Measurements from ENCODE around the gene CEBPB.
"Not testable (repeated sequence)": the region's sequence is repeated elsewhere in the genome, so short reads cannot be mapped to it uniquely, and the experiment has no call there.

Gene CEBPB

DNA sequence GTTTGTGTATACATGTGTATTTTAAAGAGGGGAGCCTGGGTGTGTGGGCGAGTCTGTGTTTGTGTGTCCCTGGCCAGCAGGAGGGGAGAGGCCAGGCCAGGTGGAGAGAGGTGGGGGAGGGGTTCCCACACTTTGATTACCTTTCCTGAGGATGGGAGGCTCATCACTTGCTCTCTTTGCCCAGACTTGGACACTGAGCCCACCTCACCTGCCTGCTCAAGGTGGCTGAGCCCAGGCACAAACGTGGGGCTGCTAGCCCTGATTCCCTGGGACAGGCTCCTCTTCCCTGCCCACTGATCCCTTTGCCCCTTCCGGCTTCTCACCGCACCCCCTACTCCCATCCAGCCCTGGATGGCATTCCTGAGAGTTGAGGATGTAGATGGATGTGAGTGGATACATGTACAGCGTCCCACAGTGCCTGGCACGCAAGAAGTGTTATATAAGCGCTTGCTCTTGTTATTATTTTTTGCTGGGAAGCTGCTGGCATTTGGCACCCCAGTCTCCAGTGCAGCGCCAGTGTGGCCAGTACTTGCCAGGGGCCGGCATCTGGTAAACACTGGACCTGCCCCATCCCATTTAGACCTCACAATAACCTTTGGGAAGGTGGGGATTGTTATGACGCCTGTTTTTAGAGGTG is 2.7 kb downstream of the CEBPB start:
- no peak for DNase-seq (ENCODE audit: low read depth)

- DNase-seq (ENCODE audit: low read depth), result no peak
These were observed 3.3 kb downstream of the CEBPB start for GRCh38 chr20:50193836-50194421.

GRCh38 chr20:50194422-50194830 is 3.8 kb downstream of the CEBPB start:
- DNase-seq (ENCODE audit: low read depth), result no peak

DNA sequence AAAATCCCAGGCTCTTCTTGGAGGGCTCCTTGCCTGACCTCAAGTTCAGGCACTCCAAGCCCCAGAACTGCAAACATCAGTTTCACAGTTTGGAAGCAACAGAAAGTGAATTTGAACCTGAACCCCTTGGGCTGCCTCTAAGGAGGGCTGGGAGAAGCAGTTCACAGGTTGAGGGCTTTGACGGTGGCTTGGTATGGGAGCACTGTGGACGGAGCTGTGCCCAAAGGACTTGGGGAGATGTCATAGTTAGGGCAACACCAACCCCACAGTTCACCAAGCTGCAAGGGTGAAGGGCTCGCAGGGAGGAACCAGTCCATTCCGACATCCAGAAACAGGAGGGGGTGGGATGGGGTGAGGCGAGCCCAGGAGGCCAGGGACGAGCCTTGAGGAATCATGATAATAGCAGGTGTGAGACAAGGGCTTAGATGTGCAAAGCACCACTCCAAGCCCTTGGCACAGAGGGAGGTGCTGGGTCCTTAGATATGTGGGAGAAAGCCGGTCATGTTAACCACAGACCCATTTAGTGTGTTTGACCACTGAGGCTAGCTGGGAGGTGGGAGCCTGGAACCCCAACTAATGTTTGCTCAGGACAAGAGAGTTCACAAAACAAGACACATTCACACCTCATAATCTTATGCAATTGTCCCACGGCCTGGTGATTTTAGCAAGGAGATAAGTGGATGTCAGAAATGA is 4.3 kb downstream of the CEBPB start:
- no peak for DNase-seq (ENCODE audit: low read depth)

GRCh38 chr20:50195524-50196120 is 5.0 kb downstream of the CEBPB start:
- DNase-seq (ENCODE audit: low read depth), result no peak

DNA sequence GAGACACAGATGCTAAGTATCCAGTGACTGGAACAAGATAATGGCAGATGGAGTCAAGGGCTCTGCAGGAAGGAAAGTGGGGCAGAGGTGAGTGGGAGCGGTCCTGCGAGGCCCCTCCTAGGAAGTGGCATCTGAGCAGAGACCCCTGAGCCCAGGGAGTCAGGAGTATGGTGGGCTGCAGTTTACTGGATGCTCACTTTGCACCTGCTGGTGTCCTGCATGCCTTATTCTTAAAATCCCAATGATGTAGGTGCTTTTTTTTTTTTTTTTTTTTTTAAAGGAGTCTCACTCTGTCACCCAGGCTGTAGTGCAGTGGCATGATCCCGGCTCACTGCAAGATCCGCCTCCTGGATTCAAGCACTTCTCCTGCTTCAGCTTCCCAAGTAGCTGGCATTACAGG is 5.6 kb downstream of the CEBPB start:
- DNase-seq (ENCODE audit: low read depth), result no peak

DNA sequence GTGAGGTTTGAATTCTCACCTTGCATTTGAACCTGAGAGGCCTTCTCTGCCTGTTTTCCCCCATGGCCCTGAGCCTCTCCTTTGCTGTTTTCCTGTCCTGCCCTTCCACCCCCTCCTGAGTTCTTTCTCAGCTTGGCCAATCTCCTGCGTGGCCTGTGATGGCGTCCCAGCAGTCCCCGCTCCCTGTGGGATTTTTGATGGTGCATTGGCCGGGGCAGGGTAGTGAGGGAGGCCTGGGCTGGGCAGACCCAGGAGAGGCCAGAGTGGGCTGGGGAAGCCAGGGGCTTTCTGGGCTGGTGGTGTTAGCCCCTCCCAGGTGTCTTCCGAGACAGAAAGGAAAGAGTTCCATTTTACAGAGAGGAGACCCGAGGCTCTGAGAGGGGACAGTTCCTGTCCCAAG is 6.3 kb downstream of the CEBPB start:
- DNase-seq (ENCODE audit: low read depth), result no peak

DNA sequence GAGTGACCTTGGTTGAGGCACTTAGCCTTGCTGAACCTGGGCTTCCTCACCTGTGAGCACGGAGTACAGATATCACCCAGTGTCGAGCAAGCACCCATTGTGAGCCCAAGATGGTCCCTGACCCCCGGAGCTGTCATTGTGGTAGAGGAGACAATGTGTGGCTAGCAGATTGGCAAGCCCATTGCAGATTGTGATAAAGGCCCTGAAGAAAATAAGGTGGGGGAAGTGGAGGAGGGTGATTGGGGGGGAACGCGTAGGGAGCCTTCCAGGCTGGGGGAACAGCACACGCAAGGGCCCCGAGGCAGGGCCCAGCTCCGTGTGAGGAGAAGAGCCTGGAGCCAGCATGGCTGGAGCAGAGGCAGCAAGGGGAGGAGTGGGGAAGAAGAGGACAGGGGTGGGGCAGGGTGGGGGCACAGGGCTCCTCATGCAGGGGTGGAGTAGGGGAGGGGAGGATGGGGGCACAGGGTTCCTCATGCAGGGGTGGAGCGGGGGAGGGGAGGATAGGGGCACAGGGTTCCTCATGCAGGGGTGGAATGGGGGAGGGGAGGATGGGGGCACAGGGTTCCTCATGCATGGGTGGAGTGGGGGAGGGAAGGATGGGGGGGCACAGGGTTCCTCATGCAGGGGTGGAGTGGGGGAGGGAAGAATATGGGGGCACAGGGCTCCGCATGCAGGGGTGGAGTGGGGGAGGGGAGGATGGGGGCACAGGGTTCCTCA is 7.0 kb downstream of the CEBPB start:
- DNase-seq (ENCODE audit: low read depth), result no peak

DNA sequence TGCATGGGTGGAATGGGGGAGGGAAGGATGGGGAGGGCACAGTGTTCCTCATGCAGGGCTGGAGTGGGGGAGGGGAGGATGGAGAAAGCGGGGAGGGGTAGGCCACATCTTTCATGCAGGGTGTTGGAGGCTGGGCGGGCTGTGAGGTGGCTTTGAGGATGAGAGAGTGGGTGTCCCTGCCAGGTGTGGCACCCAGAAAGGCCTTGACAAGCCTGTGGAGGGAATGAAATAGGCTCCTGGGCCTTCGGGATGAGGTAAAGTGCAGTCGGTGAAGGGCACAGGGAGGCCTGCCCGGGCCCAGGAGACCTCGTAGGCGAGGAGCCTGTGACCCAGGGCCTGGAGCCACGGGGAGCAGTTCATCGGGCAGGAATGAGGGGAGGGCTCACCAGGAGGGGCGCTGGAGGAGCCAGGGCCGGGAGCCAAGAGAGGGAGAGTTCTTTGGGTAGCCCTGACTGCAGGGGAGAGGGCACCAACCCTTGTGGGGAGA is 7.6 kb downstream of the CEBPB start:
- no peak for DNase-seq (ENCODE audit: low read depth)

GRCh38 chr20:50198716-50199115 is 8.1 kb downstream of the CEBPB start:
- DNase-seq (ENCODE audit: low read depth), result no peak

DNA sequence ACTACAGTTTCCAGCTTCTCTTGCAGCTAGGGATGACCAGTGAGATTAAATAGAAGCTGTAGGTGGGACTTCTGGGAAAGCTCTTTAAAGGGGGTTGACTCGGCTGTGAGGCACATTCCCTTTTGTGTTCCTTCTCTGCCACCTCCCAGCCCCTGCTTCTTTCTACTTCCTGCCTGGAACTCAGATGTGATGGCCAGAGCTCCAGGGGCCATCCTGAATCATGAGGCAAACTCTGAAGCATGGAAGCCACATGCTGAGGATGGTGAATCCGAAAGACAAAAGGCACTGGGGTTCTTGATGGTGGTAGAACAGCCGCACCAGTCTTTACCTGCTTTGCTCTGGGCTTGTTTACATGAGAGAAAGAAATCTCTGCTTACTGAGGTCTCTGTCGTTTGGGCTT is 9.1 kb downstream of the CEBPB start:
- no peak for DNase-seq (ENCODE audit: low read depth)

DNA sequence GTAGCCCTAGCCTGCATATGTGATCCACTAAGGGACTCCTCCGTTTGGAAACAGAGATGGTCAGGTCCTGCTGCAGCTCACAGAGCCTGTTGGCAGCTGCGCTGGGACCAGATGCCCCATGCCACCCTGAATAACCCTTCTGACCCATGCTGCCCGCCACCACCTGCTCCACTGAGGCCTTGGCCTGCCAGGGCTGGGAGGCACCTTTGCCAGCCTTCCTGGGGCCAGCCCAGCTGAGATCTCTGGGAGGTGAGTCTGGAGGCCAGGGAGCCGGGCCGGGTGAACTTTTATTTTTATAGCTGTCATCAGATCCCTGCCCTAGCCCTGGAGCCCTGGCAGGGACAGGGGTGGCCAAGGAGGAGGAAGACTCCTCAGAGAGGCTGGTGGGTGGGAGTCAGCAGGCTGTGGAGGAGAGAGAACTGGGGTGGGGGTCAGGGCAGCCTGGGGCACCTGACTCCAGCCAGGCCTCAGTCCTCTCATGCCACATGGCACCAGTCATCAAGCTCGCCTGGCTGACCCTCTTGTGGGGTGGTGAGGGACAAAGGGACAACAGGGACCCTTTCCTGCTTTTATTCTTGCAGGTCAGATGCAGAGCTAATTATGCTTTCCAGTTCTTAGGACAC is 10.0 kb downstream of the CEBPB start:
- DNase-seq (ENCODE audit: low read depth), result no peak

DNA sequence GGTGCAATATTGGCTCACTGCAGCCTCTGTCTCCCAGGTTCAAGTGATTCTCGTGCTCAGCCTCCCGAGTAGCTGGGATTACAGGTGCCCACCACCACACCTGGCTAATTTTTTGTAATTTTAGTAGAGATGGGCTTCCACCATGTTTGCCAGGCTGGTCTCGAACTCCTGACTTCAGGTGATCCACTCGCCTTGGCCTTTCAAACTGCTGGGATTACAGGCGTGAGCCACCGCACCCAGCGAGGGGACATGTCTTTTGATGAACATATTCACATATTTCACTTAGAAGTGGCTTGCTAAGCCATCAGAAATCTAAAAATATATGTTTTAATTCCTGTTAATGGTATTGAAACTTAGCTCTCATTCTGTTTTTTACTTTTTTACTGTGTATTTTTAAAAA is 11.1 kb downstream of the CEBPB start:
- DNase-seq (ENCODE audit: low read depth), result not testable (repeated sequence)

DNA sequence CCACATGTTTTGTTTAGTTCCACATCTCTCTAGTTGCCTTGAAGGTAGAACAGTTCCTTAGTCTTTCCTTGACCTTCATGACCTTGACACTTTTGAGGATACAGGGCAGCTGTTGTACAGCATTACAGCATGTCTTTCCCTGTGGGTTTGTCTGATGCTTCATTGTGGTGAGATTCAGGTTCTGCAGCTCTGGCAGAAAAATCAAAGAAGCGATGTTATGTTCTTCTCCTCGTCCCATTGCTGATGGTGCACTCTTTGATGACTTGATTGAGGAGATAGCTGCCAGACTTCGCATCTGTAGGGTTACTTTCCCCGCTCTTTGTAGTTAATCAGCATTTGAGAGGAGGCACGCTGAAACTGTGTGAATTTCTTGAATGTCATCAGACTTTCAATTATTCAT is 12.0 kb downstream of the CEBPB start:
- DNase-seq (ENCODE audit: low read depth), result no peak

DNA sequence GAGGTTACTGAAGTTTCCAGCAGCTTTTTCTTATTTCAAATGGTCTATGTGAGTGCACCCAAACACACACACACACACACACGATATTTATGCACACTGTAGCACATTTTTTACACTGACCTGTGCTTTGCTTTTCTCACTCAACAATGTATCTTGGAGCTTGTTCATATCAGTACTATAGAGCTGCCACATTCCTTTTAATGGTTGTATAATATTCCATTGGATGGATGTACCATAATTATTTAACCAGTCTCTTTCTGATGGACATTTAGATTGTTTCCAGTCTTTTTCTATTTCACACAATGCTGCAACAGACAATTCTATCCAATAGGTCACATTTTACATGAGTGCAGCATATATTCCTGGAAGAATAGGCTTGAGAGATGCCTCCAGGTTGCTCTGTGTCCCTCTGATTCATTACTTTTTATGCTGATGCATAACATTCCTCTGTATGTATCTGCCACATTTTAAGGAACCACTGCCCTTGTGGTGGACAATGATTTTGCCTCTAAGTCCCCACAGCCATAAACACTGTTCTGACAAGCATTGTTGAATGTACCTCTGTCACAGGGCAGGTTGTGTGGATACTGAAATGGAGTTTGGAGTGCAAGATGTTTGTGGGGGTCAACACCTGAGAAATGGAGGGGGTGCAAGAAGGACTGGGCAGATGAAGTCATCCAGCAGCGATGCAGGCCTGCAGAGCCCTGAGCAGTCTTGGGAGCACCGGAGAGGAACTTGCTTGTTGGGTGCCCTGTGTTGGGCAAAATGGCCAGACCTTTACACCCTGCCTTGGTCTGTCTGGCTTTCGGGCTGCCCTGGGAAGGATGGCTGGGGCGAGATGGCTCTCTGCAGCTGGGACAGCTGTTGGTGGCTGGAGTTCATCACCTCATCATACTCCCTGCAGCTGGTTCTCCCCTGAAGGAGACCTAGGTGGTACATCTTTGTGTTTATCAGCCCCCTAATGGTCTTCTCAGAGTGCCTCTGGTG is 13.6 kb downstream of the CEBPB start:
- no peak for DNase-seq (ENCODE audit: low read depth)

GRCh38 chr20:50207026-50207425 is 16.4 kb downstream of the CEBPB start:
- DNase-seq (ENCODE audit: low read depth), result no peak

GRCh38 chr20:50208085-50208491 is 17.5 kb downstream of the CEBPB start:
- no peak for DNase-seq (ENCODE audit: low read depth)

DNA sequence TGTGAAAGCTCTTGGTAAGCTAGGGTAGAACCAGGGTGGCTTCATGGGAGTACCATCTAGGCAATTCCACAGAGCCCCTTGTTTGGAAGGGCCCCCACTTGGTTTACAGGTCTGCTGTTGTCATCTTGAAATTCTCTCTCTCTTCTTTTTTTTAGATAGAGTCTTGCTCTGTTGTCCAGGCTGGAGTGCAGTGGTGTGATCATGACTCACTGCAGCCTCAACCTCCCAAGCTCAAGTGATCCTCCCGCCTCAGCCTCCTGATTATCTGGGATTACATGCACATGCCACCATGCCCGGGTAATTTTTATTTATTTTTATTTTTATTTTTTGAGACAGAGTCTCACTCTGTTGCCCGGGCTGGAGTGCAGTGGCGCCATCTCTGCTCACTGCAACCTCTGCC is 18.2 kb downstream of the CEBPB start:
- DNase-seq (ENCODE audit: low read depth), result not testable (repeated sequence)

GRCh38 chr20:50210066-50210619 is 19.5 kb downstream of the CEBPB start:
- no peak for DNase-seq (ENCODE audit: low read depth)

GRCh38 chr20:50211091-50211490 is 20.5 kb downstream of the CEBPB start:
- DNase-seq (ENCODE audit: low read depth), result no peak

Data from activated T-cell treated with anti-CD3 and anti-CD28 coated beads for 1 hour (primary cell).